Osteoblast (primary cell): ENCODE data around the gene PCDHA2. TPM values are rescaled to one million over a fixed set of nuclear protein-coding genes. Genes with fewer than 3 reads are reported as not detected.
A peak's percentile ranks its signal among the peaks of the same experiment; 100 is the strongest.
"Not testable (repeated sequence)": the region's sequence is repeated elsewhere in the genome, so short reads cannot be mapped to it uniquely, and the experiment has no call there.

ENCODE experiments used
- DNase-seq: peaks from one replicate; pipeline ENCODE4 v3.0.0; 2011; ENCODE audit warnings: low spot score, mixed read lengths; ENCODE audit not compliant: insufficient read length; ENCODE audit errors: missing footprints
- H2AFZ ChIP-seq: 2 replicates; pipeline ENCODE4 v1.6.0; 2011; ENCODE audit warnings: mild to moderate bottlenecking, low read length
- H3K27ac ChIP-seq: 2 replicates; pipeline ENCODE4 v1.5.1; 2011; ENCODE audit warnings: mild to moderate bottlenecking, low read depth, low read length, moderate library complexity
- H3K27me3 ChIP-seq: 2 replicates; pipeline ENCODE4 v1.6.0; 2012; ENCODE audit warnings: mild to moderate bottlenecking, control low read depth, inconsistent platforms, low read length, moderate library complexity; ENCODE audit not compliant: insufficient read depth
- H3K36me3 ChIP-seq: 2 replicates; pipeline ENCODE4 v1.5.1; 2011; ENCODE audit warnings: mild to moderate bottlenecking, low read length, control low read depth, moderate library complexity; ENCODE audit not compliant: insufficient read depth
- H3K4me1 ChIP-seq: 2 replicates; pipeline ENCODE4 v1.5.1; 2011; ENCODE audit warnings: mild to moderate bottlenecking, low read length, control low read depth, moderate library complexity; ENCODE audit not compliant: insufficient read depth
- H3K4me2 ChIP-seq: 2 replicates; pipeline ENCODE4 v1.6.0; 2011; ENCODE audit warnings: mild to moderate bottlenecking, low read length; ENCODE audit not compliant: insufficient read depth
- H3K4me3 ChIP-seq: fragments of 200-600 bp; sonication (generic); 3 replicates; pipeline ENCODE4 v1.5.1; 2012; ENCODE audit warnings: mild to moderate bottlenecking, low read length, inconsistent platforms; ENCODE audit not compliant: insufficient read depth
- H3K79me2 ChIP-seq: 2 replicates; pipeline ENCODE4 v1.6.0; 2012; ENCODE audit warnings: mild to moderate bottlenecking, low read length, control low read depth, inconsistent platforms; ENCODE audit not compliant: insufficient read depth
- H3K9me3 ChIP-seq: 2 replicates; pipeline ENCODE4 v1.5.1; 2011; ENCODE audit warnings: low read depth, low read length, control low read depth
- H4K20me1 ChIP-seq: 2 replicates; pipeline ENCODE4 v1.6.0; 2012; ENCODE audit warnings: mild to moderate bottlenecking, low read length, control low read depth; ENCODE audit not compliant: insufficient read depth
- total RNA-seq: library from RNA; depleted of rRNA; stranded (reverse); fragments of >200 nt; gene quantifications from 2 replicates; pipeline ENCODE4 v1.2.3, GENCODE V29; 2012
- TF ChIP-seq, protein P1 (sequence below): IDR thresholded peaks from 2 replicates; pipeline ENCODE4 v1.5.1; 2011; ENCODE audit warnings: mild to moderate bottlenecking, low read depth, low read length, moderate library complexity; ENCODE audit errors: extremely low read depth

The PCDHA2 gene
- total RNA-seq, 1 donor = under 0.01 TPM

DNA sequence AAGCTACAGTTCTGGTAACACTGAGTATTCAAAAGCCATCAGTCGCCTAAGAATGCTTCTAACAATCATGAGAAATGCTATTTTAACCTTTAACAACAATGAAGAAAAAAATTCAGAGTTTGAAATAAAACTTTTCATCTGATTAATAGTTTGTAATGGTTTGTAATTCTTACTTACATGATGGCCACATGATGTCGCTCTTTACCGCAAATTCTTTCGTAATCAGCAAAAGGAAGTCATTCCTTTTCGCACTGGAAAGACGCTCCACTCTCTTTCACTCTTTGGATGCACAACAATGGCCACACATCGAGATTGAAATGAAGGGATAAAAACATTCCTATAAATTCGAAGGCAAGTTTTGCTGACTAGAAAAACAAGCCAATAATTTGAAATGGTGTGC lies 39.3 kb downstream of the PCDHA2 start, which contains the start of gene PCDHA7:
Gene PCDHA7 (plus strand): TSS at position 277 of the 400 bp plus-strand sequence. CDS start 115 bp downstream, at position 392.
- peak within 1 kb of the TSS; percentile 46 for H3K4me3 ChIP-seq
- H3K4me1 ChIP-seq = no peaks in the 10 kb centered on the region
- no peak within 1 kb of the TSS for H3K27ac ChIP-seq
- TF ChIP-seq, protein P1, sequence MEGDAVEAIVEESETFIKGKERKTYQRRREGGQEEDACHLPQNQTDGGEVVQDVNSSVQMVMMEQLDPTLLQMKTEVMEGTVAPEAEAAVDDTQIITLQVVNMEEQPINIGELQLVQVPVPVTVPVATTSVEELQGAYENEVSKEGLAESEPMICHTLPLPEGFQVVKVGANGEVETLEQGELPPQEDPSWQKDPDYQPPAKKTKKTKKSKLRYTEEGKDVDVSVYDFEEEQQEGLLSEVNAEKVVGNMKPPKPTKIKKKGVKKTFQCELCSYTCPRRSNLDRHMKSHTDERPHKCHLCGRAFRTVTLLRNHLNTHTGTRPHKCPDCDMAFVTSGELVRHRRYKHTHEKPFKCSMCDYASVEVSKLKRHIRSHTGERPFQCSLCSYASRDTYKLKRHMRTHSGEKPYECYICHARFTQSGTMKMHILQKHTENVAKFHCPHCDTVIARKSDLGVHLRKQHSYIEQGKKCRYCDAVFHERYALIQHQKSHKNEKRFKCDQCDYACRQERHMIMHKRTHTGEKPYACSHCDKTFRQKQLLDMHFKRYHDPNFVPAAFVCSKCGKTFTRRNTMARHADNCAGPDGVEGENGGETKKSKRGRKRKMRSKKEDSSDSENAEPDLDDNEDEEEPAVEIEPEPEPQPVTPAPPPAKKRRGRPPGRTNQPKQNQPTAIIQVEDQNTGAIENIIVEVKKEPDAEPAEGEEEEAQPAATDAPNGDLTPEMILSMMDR = peak; percentile 19
- peaks cover 2% of the 10 kb centered on the region for H3K9me3 ChIP-seq
- H3K79me2 ChIP-seq = no peaks in the 10 kb centered on the region
- H4K20me1 ChIP-seq = no peaks in the 10 kb centered on the region
- no peaks in the 10 kb centered on the region for H3K36me3 ChIP-seq
- H3K4me2 ChIP-seq = peak within 1 kb of the TSS; percentile 43
- DNase-seq = no peak
- no peaks in the 10 kb centered on the region for H3K27me3 ChIP-seq
- H2AFZ ChIP-seq = no peak within 1 kb of the TSS

DNA sequence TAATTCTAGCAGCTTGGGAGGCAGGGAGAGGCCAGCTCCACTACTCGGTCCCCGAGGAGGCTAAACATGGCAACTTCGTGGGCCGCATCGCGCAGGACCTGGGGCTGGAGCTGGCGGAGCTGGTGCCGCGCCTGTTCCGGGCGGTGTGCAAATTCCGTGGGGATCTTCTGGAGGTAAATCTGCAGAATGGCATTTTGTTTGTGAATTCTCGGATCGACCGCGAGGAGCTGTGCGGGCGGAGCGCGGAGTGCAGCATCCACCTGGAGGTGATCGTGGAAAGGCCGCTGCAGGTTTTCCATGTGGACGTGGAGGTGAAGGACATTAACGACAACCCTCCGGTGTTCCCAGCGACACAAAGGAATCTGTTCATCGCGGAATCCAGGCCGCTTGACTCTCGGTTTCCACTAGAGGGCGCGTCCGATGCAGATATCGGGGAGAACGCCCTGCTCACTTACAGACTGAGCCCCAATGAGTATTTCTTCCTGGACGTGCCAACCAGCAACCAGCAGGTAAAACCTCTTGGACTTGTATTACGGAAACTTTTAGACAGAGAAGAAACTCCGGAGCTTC lies 39.9 kb downstream of the PCDHA2 start:
- H3K4me1 ChIP-seq, H3K36me3 ChIP-seq, DNase-seq, H3K9me3 ChIP-seq, H3K27me3 ChIP-seq, H2AFZ ChIP-seq, H3K79me2 ChIP-seq, H3K27ac ChIP-seq, H4K20me1 ChIP-seq, H3K4me2 ChIP-seq: not testable (repeated sequence)
- peak overlapping the region; percentile 46 for H3K4me3 ChIP-seq

DNA sequence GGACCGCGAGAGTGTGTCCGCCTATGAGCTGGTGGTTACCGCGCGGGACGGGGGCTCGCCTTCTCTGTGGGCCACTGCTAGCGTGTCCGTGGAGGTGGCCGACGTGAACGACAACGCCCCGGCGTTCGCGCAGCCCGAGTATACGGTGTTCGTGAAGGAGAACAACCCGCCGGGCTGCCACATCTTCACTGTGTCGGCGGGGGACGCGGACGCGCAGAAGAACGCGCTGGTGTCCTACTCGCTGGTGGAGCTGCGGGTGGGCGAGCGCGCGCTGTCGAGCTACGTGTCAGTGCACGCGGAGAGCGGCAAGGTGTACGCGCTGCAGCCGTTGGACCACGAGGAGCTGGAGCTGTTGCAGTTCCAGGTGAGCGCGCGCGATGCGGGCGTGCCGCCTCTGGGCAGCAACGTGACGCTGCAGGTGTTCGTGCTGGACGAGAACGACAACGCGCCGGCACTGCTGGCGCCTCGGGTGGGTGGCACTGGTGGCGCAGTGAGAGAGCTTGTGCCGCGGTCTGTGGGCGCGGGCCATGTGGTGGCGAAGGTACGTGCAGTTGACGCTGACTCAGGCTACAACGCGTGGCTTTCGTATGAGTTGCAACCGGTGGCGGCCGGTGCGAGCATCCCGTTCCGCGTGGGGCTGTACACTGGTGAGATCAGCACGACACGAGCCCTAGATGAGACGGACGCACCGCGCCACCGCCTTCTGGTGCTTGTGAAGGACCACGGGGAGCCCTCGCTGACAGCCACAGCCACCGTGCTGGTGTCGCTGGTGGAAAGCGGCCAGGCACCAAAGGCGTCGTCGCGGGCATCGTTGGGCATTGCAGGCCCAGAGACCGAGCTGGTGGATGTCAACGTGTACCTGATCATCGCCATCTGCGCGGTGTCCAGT lies 41.2 kb downstream of the PCDHA2 start:
- H3K4me1 ChIP-seq = no peaks in the 10 kb centered on the region
- H3K27me3 ChIP-seq = no peaks in the 10 kb centered on the region
- H3K36me3 ChIP-seq = no peaks in the 10 kb centered on the region
- TF ChIP-seq, protein P1 = no peak
- H3K4me2 ChIP-seq = no peak overlapping the region
- no peak overlapping the region for H2AFZ ChIP-seq
- H3K27ac ChIP-seq = no peak overlapping the region
- no peaks in the 10 kb centered on the region for H3K79me2 ChIP-seq
- peaks cover 2% of the 10 kb centered on the region for H3K9me3 ChIP-seq
- H3K4me3 ChIP-seq = no peak overlapping the region
- no peaks in the 10 kb centered on the region for H4K20me1 ChIP-seq
- no peak for DNase-seq

DNA sequence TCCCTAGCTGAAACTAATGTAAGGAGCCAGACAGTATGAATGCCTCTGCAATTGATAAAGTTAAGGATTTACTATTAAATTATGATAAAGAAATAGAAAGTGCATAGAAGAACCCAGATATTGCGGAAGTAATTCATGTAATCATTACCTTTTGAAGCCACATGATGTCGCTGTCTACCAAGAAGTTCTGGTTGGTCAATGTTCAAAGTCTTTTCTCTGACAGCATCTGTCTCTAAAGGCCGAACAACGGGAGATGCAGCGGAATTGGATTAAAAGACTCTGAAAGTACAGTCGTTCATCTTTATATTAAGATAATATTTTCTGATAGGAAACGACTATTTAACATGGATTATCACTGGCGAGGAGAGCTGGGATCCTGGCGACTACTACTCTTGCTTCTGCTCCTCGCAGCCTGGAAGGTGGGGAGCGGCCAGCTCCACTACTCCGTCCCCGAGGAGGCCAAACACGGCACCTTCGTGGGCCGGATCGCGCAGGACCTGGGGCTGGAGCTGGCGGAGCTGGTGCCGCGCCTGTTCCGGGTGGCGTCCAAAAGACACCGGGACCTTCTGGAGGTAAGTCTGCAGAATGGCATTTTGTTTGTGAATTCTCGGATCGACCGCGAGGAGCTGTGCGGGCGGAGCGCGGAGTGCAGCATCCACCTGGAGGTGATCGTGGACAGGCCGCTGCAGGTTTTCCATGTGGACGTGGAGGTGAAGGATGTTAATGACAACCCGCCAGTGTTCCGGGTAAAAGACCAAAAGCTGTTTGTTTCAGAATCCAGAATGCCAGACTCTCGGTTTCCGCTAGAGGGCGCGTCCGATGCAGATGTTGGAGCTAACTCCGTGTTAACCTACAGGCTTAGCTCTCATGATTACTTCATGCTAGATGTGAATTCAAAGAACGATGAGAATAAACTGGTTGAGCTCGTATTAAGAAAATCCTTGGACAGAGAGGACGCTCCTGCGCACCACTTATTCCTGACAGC lies 46.6 kb downstream of the PCDHA2 start, which contains the start of gene PCDHA8:
Gene PCDHA8 (plus strand): TSS at position 210 of the 985 bp plus-strand sequence. CDS start 135 bp downstream, at position 345.
- no peak for DNase-seq
- H3K4me2 ChIP-seq = no peak within 1 kb of the TSS
- no peaks in the 10 kb centered on the region for H3K4me1 ChIP-seq
- no peaks in the 10 kb centered on the region for H3K27me3 ChIP-seq
- no peak within 1 kb of the TSS for H3K4me3 ChIP-seq
- H3K36me3 ChIP-seq = no peaks in the 10 kb centered on the region
- TF ChIP-seq, protein P1 = peak; percentile 21
- H3K9me3 ChIP-seq = no peaks in the 10 kb centered on the region
- H2AFZ ChIP-seq = no peak within 1 kb of the TSS
- no peak within 1 kb of the TSS for H3K27ac ChIP-seq
- no peaks in the 10 kb centered on the region for H3K79me2 ChIP-seq
- H4K20me1 ChIP-seq = no peaks in the 10 kb centered on the region
